ENCODE data around the gene MBOAT1.
"Not testable (repeated sequence)": the region's sequence is repeated elsewhere in the genome, so short reads cannot be mapped to it uniquely, and the experiment has no call there.

The MBOAT1 gene

GRCh38 chr6:20202324-20202658, 10.0 kb downstream of the MBOAT1 start:
- DNase-seq (no peak), ATAC-seq (no peak)
- Mint-ChIP-seq H3K27ac (peak overlapping the region; percentile 63), H3K36me3 (ENCODE audit: low read depth) (peaks cover 6% of the 10 kb centered on the region), H3K4me3 (no peak overlapping the region), H3K9me3 (no peaks in the 10 kb centered on the region), H3K4me1 (peaks cover 49% of the 10 kb centered on the region), H3K27me3 (peaks cover 2% of the 10 kb centered on the region)

- H3K36me3 Mint-ChIP-seq (ENCODE audit: low read depth): peaks cover 6% of the 10 kb centered on the region
- H3K27ac Mint-ChIP-seq: no peak overlapping the region
- H3K4me3 Mint-ChIP-seq: no peak overlapping the region
- peaks cover 2% of the 10 kb centered on the region for H3K27me3 Mint-ChIP-seq
- H3K4me1 Mint-ChIP-seq: peaks cover 36% of the 10 kb centered on the region
- no peak for ATAC-seq
- no peaks in the 10 kb centered on the region for H3K9me3 Mint-ChIP-seq
- DNase-seq: no peak
These were observed 11.3 kb downstream of the MBOAT1 start for GRCh38 chr6:20200761-20201630.

- Mint-ChIP-seq H3K27me3 (no peaks in the 10 kb centered on the region), H3K36me3 (ENCODE audit: low read depth) (peaks cover 3% of the 10 kb centered on the region), H3K9me3 (no peaks in the 10 kb centered on the region), H3K27ac (no peak overlapping the region), H3K4me3 (no peak overlapping the region), H3K4me1 (peaks cover 18% of the 10 kb centered on the region)
- ATAC-seq (no peak), DNase-seq (no peak)
These were observed 13.5 kb downstream of the MBOAT1 start for GRCh38 chr6:20198775-20199174.

GRCh38 chr6:20198156-20198774, 14.0 kb downstream of the MBOAT1 start:
- Mint-ChIP-seq H3K4me3 (no peak overlapping the region), H3K9me3 (no peaks in the 10 kb centered on the region), H3K27me3 (no peaks in the 10 kb centered on the region), H3K36me3 (ENCODE audit: low read depth) (peaks cover 4% of the 10 kb centered on the region), H3K4me1 (peaks cover 17% of the 10 kb centered on the region), H3K27ac (no peak overlapping the region)
- DNase-seq (no peak), ATAC-seq (no peak)

- no peak overlapping the region for H3K27ac Mint-ChIP-seq
- peaks cover 5% of the 10 kb centered on the region for H3K36me3 Mint-ChIP-seq (ENCODE audit: low read depth)
- H3K27me3 Mint-ChIP-seq: no peaks in the 10 kb centered on the region
- H3K4me3 Mint-ChIP-seq: no peak overlapping the region
- peaks cover 17% of the 10 kb centered on the region for H3K4me1 Mint-ChIP-seq
- no peak for ATAC-seq
- no peak for DNase-seq
- no peaks in the 10 kb centered on the region for H3K9me3 Mint-ChIP-seq
These were observed 15.0 kb downstream of the MBOAT1 start for GRCh38 chr6:20197251-20197650.

GRCh38 chr6:20192625-20193024, 19.6 kb downstream of the MBOAT1 start:
- H3K4me3 Mint-ChIP-seq: no peak overlapping the region
- no peak for DNase-seq
- H3K27ac Mint-ChIP-seq: no peak overlapping the region
- ATAC-seq: no peak
- H3K4me1 Mint-ChIP-seq: peaks cover 17% of the 10 kb centered on the region
- no peaks in the 10 kb centered on the region for H3K27me3 Mint-ChIP-seq
- H3K9me3 Mint-ChIP-seq: no peaks in the 10 kb centered on the region
- H3K36me3 Mint-ChIP-seq (ENCODE audit: low read depth): peaks cover 6% of the 10 kb centered on the region

- Mint-ChIP-seq H3K27ac (peak overlapping the region; percentile 58), H3K36me3 (ENCODE audit: low read depth) (peaks cover 6% of the 10 kb centered on the region), H3K4me3 (no peak overlapping the region), H3K4me1 (peaks cover 17% of the 10 kb centered on the region), H3K27me3 (no peaks in the 10 kb centered on the region), H3K9me3 (no peaks in the 10 kb centered on the region)
- DNase-seq: no peak
- ATAC-seq: no peak
These were observed 20.3 kb downstream of the MBOAT1 start for GRCh38 chr6:20191992-20192391.

GRCh38 chr6:20188630-20189075, 23.6 kb downstream of the MBOAT1 start:
- Mint-ChIP-seq H3K27ac (no peak overlapping the region), H3K36me3 (ENCODE audit: low read depth) (peaks cover 7% of the 10 kb centered on the region), H3K4me1 (peaks cover 17% of the 10 kb centered on the region), H3K27me3 (no peaks in the 10 kb centered on the region), H3K4me3 (no peak overlapping the region), H3K9me3 (no peaks in the 10 kb centered on the region)
- DNase-seq (no peak), ATAC-seq (peak; percentile 28)

GRCh38 chr6:20186981-20187380, 25.3 kb downstream of the MBOAT1 start:
- H3K4me3 Mint-ChIP-seq: no peak overlapping the region
- peaks cover 11% of the 10 kb centered on the region for H3K4me1 Mint-ChIP-seq
- DNase-seq: no peak
- no peak for ATAC-seq
- no peaks in the 10 kb centered on the region for H3K9me3 Mint-ChIP-seq
- H3K27me3 Mint-ChIP-seq: no peaks in the 10 kb centered on the region
- peaks cover 7% of the 10 kb centered on the region for H3K36me3 Mint-ChIP-seq (ENCODE audit: low read depth)
- no peak overlapping the region for H3K27ac Mint-ChIP-seq

- H3K27ac Mint-ChIP-seq: no peak overlapping the region
- H3K4me1 Mint-ChIP-seq: peaks cover 8% of the 10 kb centered on the region
- H3K36me3 Mint-ChIP-seq (ENCODE audit: low read depth): peaks cover 10% of the 10 kb centered on the region
- no peaks in the 10 kb centered on the region for H3K27me3 Mint-ChIP-seq
- DNase-seq (no peak), ATAC-seq (no peak)
- H3K4me3 Mint-ChIP-seq: no peak overlapping the region
- peaks cover 5% of the 10 kb centered on the region for H3K9me3 Mint-ChIP-seq
These were observed 28.6 kb downstream of the MBOAT1 start for GRCh38 chr6:20183706-20184105.

GRCh38 chr6:20182926-20183521, 29.2 kb downstream of the MBOAT1 start:
- Mint-ChIP-seq H3K9me3 (peaks cover 5% of the 10 kb centered on the region), H3K4me3 (no peak overlapping the region), H3K27ac (no peak overlapping the region), H3K27me3 (no peaks in the 10 kb centered on the region), H3K4me1 (peaks cover 4% of the 10 kb centered on the region), H3K36me3 (ENCODE audit: low read depth) (peaks cover 10% of the 10 kb centered on the region)
- no peak for DNase-seq
- no peak for ATAC-seq

GRCh38 chr6:20182069-20182468, 30.2 kb downstream of the MBOAT1 start:
- H3K27ac Mint-ChIP-seq: no peak overlapping the region

GRCh38 chr6:20180935-20181334, 31.3 kb downstream of the MBOAT1 start:
- no peaks in the 10 kb centered on the region for H3K27me3 Mint-ChIP-seq
- DNase-seq: no peak
- peaks cover 4% of the 10 kb centered on the region for H3K4me1 Mint-ChIP-seq
- no peak overlapping the region for H3K27ac Mint-ChIP-seq
- H3K4me3 Mint-ChIP-seq: no peak overlapping the region
- no peak for ATAC-seq
- peaks cover 10% of the 10 kb centered on the region for H3K36me3 Mint-ChIP-seq (ENCODE audit: low read depth)
- H3K9me3 Mint-ChIP-seq: peaks cover 5% of the 10 kb centered on the region

More at GRCh38 chr6:20182069-20182468, 30.2 kb downstream of the MBOAT1 start:
- ATAC-seq: no peak
- Mint-ChIP-seq H3K27me3 (no peaks in the 10 kb centered on the region), H3K4me3 (no peak overlapping the region), H3K36me3 (ENCODE audit: low read depth) (peaks cover 10% of the 10 kb centered on the region), H3K9me3 (peaks cover 5% of the 10 kb centered on the region), H3K4me1 (peaks cover 4% of the 10 kb centered on the region)
- DNase-seq: no peak

- not testable (repeated sequence) for H3K27ac Mint-ChIP-seq; H3K4me1 Mint-ChIP-seq; H3K27me3 Mint-ChIP-seq; H3K4me3 Mint-ChIP-seq; ATAC-seq; H3K9me3 Mint-ChIP-seq; H3K36me3 Mint-ChIP-seq (ENCODE audit: low read depth); DNase-seq
These were observed 32.8 kb downstream of the MBOAT1 start for GRCh38 chr6:20179287-20180045.

Measured in activated naive CD8-positive, alpha-beta T cell treated with anti-CD3 and anti-CD28 coated beads, Interleukin-2, amount 50 U/mL, for 24 hours (primary cell).